Thyroid gland (tissue), 4 donors: ENCODE results near the gene PRAMEF5. TPM values are rescaled to one million over a fixed set of nuclear protein-coding genes. Genes with fewer than 3 reads are reported as not detected.
"Not testable (repeated sequence)": the region's sequence is repeated elsewhere in the genome, so short reads cannot be mapped to it uniquely, and the experiment has no call there.

Experiments
- DNase-seq, 2 donors: peaks; one replicate each; pipeline ENCODE4 v3.0.0-alpha.2; 2019
- H3K27ac ChIP-seq, 3 donors: fragments of 200-600 bp; sonication (generic); 1 replicate in 2 of 3; 2 replicates in 1 of 3; pipeline ENCODE4 v1.5.1; 2016 to 2019; ENCODE audit warnings: mild to moderate bottlenecking in 1 of 3, moderate library complexity in 1 of 3
- H3K27me3 ChIP-seq: fragments of 200-600 bp; sonication (generic); one replicate; pipeline ENCODE4 v1.5.1; 2019
- H3K36me3 ChIP-seq, 2 donors: fragments of 200-600 bp; sonication (generic); one replicate each; pipeline ENCODE4 v1.5.1; 2016 to 2019
- H3K4me1 ChIP-seq, 2 donors: fragments of 200-600 bp; sonication (generic); one replicate each; pipeline ENCODE4 v1.5.1; 2017 to 2019
- H3K4me3 ChIP-seq, 3 donors: fragments of 200-600 bp; sonication (generic); replicated peaks in 1 of 3; 1 replicate in 2 of 3; 2 replicates in 1 of 3; pipeline ENCODE4 v1.5.1; 2016; ENCODE audit warnings: mild to moderate bottlenecking in 1 of 3
- H3K9me3 ChIP-seq: fragments of 200-600 bp; sonication (generic); one replicate; pipeline ENCODE4 v1.5.1; 2017
- CTCF ChIP-seq, 6 experiments: fragments of 200-600 bp in 3 of 6; fragments of 450-650 bp in 3 of 6; sonication (generic) in 3 of 6; IDR thresholded peaks; one replicate each; pipeline ENCODE4 v1.5.1; 2016 to 2019; ENCODE audit warnings: antibody characterized with exemption in 6 of 6, mild to moderate bottlenecking in 2 of 6, inconsistent platforms in 1 of 6, moderate library complexity in 1 of 6
- POLR2A ChIP-seq, 2 donors: fragments of 450-650 bp; IDR thresholded peaks; one replicate each; pipeline ENCODE4 v1.6.1; 2017; ENCODE audit warnings: antibody characterized with exemption in 2 of 2, mild to moderate bottlenecking in 2 of 2, moderate library complexity in 1 of 2
- WGBS, 2 donors: methylation state at CpG; one replicate each; pipeline ENCODE4 v1.1.5; 2017; 5-methylcytosine and 5-hydroxymethylcytosine counted together
- intact Hi-C: fragments of 100-400 bp; cut with DNase I; formaldehyde crosslinking; loops from one replicate; pipeline ENCODE4 v1.15.1; 2023
- total RNA-seq, 4 donors: library from RNA; depleted of rRNA; stranded (reverse); fragments of >200 nt; gene quantifications; one replicate each; pipeline ENCODE4 v1.2.3, GENCODE V29; 2016

PRAMEF5 gene
- total RNA-seq, result not detected

- H3K27ac ChIP-seq, H3K27me3 ChIP-seq, H3K4me1 ChIP-seq, intact Hi-C loops, H3K4me3 ChIP-seq, H3K36me3 ChIP-seq, DNase-seq, H3K9me3 ChIP-seq: not testable (repeated sequence)
- WGBS, 2 donors, result 100% methylated on average over 2 of the region's 5 CpGs
Measured at GRCh38 chr1:13253898-13254297, at the start of gene PRAMEF5. Gene PRAMEF5, plus strand, starts transcription at chr1:13254198. Its CDS starts 5,071 bp downstream, at chr1:13259269.

DNA sequence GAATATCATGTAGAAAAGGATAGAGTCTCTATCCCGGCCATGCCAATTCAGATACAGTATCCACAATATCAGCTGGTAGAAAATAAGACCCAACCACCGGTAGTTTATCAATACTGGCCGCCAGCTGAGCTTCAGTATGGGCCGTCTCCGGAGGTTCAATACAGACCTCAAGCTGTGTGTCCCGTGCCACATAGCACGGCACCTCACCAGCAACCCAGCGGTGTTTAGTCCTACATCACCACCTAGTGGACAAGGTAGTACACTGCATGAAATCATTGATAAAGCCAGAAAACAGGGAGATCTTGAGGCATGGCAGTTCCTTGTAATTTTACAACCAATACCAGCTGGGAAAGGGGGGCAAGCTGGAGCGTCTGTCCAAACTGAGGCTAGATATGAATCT, 45.3 kb upstream of the PRAMEF5 start:
- H3K27me3 ChIP-seq, DNase-seq, H3K9me3 ChIP-seq, H3K4me3 ChIP-seq, H3K4me1 ChIP-seq, intact Hi-C loops, H3K27ac ChIP-seq, H3K36me3 ChIP-seq: not testable (repeated sequence)
- no CpG with 5 or more reads among the region's 9 CpGs for WGBS, 2 donors

DNA sequence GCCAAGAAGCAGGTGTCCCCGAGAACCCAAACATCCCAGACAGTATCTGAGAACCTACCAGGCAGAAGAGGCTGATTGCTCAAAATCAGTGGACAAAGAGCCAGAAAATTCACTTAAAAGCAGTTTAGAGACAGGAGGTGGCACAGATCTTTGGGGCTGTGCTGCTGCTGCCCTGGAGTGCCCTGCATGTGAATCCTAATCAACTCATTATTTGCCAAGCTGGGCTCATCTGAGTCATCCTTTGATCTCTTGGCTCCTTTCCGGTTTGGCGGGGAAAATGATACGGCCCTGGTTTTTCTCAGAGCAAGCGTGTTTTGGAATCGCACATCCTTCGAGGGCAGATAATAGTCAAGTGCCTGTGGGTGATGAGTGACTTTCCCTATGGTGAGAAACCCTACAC, 37.4 kb upstream of the PRAMEF5 start:
- intact Hi-C loops, H3K27ac ChIP-seq, H3K36me3 ChIP-seq, H3K4me1 ChIP-seq, DNase-seq, H3K9me3 ChIP-seq, H3K27me3 ChIP-seq, H3K4me3 ChIP-seq: not testable (repeated sequence)
- no CpG with 5 or more reads among the region's 7 CpGs for WGBS, 2 donors

DNA sequence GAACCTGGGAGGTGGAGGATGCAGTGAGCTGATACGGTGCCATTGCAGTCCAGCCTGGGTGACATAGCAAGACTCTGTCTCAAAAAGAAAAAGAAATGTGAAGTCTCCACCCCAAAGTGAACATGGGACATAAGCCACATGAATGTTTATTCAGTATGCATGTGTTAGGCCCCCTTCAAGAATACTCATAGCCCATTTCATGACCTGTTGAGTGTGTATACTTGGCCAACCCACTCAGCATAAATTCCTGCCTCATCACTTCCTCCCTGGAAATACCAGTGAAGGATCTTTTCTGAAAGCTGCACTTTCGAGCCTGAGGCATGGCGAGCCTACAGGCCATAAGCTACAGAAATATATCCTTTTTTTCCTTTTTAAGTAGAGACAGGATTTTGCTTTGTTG, 34.8 kb upstream of the PRAMEF5 start:
- intact Hi-C loops, H3K36me3 ChIP-seq, H3K27ac ChIP-seq, DNase-seq, H3K27me3 ChIP-seq, H3K4me1 ChIP-seq, H3K9me3 ChIP-seq, H3K4me3 ChIP-seq: not testable (repeated sequence)
- WGBS, 2 donors, result no CpG with 5 or more reads among the region's 3 CpGs

DNA sequence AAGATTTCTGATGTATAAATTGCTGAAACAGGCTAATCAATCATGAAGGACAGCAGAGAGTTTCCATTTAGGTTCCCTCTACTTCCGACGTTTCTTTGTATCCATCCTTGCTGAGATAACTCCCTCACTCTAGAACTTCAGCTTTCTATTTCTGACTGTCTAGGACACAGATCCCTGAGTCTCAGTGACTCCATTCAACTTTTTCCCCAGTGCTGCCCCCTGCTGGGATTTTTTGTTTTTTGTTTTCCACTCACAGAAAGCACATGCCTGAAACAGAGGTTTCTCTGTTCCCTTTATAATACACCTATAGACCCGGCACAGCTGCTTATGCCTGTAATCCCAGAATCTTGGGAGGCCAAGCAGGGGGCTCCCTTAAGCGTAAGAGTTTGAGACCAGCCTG, 31.2 kb upstream of the PRAMEF5 start:
- intact Hi-C loops, H3K4me1 ChIP-seq: not testable (repeated sequence)

GRCh38 chr1:13224480-13225060, 29.4 kb upstream of the PRAMEF5 start:
- 79 to 87% methylated on average over 5 of the region's 5 CpGs for WGBS, 2 donors
- no peak for DNase-seq
- Histone ChIP-seq H3K4me1 (no peaks in the 10 kb centered on the region), H3K27me3 (peaks cover 4% of the 10 kb centered on the region), H3K9me3 (no peaks in the 10 kb centered on the region), H3K27ac (no peak overlapping the region), H3K36me3 (no peaks in the 10 kb centered on the region), H3K4me3 (no peak overlapping the region)
- TF ChIP-seq POLR2A (IDR thresholded peaks at IDR 0.05) (no peak), CTCF (IDR thresholded peaks at IDR 0.05) (no peak)
- intact Hi-C loops, result no loop called here

More for the DNA sequence above, 31.2 kb upstream of the PRAMEF5 start:
- WGBS, 2 donors, result no CpG with 5 or more reads among the region's 4 CpGs
- not testable (repeated sequence) for H3K27ac ChIP-seq, DNase-seq, H3K9me3 ChIP-seq, H3K27me3 ChIP-seq, H3K36me3 ChIP-seq, H3K4me3 ChIP-seq

- H3K36me3 ChIP-seq, H3K27me3 ChIP-seq, intact Hi-C loops, H3K4me1 ChIP-seq, H3K27ac ChIP-seq, DNase-seq, H3K9me3 ChIP-seq, H3K4me3 ChIP-seq: not testable (repeated sequence)
- WGBS, 2 donors, result 76 to 87% methylated on average over 6 to 7 of the region's 9 CpGs
Measured at GRCh38 chr1:13225675-13226204, 28.3 kb upstream of the PRAMEF5 start, which contains the start of gene PRAMEF18. Gene PRAMEF18, minus strand, starts transcription at chr1:13226154. Its CDS starts 48 bp downstream, at chr1:13226106.

GRCh38 chr1:13227271-13228055, 26.5 kb upstream of the PRAMEF5 start:
- DNase-seq, intact Hi-C loops, H3K27me3 ChIP-seq, H3K27ac ChIP-seq, H3K4me3 ChIP-seq, H3K4me1 ChIP-seq, H3K9me3 ChIP-seq, H3K36me3 ChIP-seq: not testable (repeated sequence)
- 85 to 93% methylated on average over 8 of the region's 8 CpGs for WGBS, 2 donors
